ENCODE data around the gene ATP11A.

- TF ChIP-seq GATA2 (IDR thresholded peaks at IDR 0.05; ENCODE audit: low read depth, low read length) (no peak), GATA3 (IDR thresholded peaks at IDR 0.05; ENCODE audit: low read depth, low read length) (no peak)
Measured at GRCh38 chr13:112747256-112747655, 57.4 kb downstream of the ATP11A start.
